WTC11 (cell line): ENCODE measurements around the gene PTPRN2. TPM values are rescaled to one million over a fixed set of nuclear protein-coding genes. Genes with fewer than 3 reads are reported as not detected.

Source experiments
- ATAC-seq: fragments of 200-7000 bp; cut with Tn5 transposase; 2 replicates; pipeline ENCODE4 v1.10.0; 2021; ENCODE audit warnings: mild to moderate bottlenecking, moderate library complexity
- CTCF ChIA-PET: fragments of 300-600 bp; sonication (Branson Sonifier 250); formaldehyde crosslinking; loops from one replicate; lab custom pipeline; 2021; ENCODE audit warnings: antibody characterized with exemption; lab: Charles Lee
- POLR2A ChIA-PET: fragments of 350-600 bp; sonication (Branson Sonifier 250); formaldehyde crosslinking; loops from one replicate; lab custom pipeline; 2021; ENCODE audit warnings: antibody characterized with exemption; lab: Charles Lee
- DNase-seq: peaks from one replicate; pipeline ENCODE4 v3.0.0; 2021; ENCODE audit warnings: low spot score
- H3K27ac Mint-ChIP-seq: 2 replicates; pipeline ENCODE4 v1.8.0; 2021; ENCODE audit warnings: mixed read lengths
- H3K27me3 Mint-ChIP-seq: 2 replicates; pipeline ENCODE4 v1.8.0; 2021; ENCODE audit warnings: low read depth, mild to moderate bottlenecking, moderate library complexity, mixed read lengths
- H3K36me3 Mint-ChIP-seq: 2 replicates; pipeline ENCODE4 v1.8.0; 2021; ENCODE audit warnings: mixed read lengths
- H3K4me1 Mint-ChIP-seq: 2 replicates; pipeline ENCODE4 v1.8.0; 2022; ENCODE audit warnings: mixed read lengths
- H3K4me3 Mint-ChIP-seq: 2 replicates; pipeline ENCODE4 v1.8.0; 2021; ENCODE audit warnings: mild to moderate bottlenecking, moderate library complexity, mixed read lengths
- H3K9me3 Mint-ChIP-seq: 2 replicates; pipeline ENCODE4 v1.8.0; 2021; ENCODE audit warnings: mixed read lengths
- ATF1 ChIP-seq: sonication (generic); formaldehyde crosslinking; IDR thresholded peaks from 2 replicates; pipeline ENCODE4 v1.8.1; 2023; ENCODE audit warnings: mild to moderate bottlenecking, moderate library complexity, missing genetic modification reagents
- ATF3 ChIP-seq: sonication (generic); formaldehyde crosslinking; conservative IDR thresholded peaks from 2 replicates; pipeline ENCODE4 v1.8.1; 2022; ENCODE audit warnings: mild to moderate bottlenecking, missing genetic modification reagents
- E2F4 ChIP-seq: sonication (generic); formaldehyde crosslinking; IDR thresholded peaks from 2 replicates; pipeline ENCODE4 v1.8.1; 2022; ENCODE audit warnings: low read depth, mild to moderate bottlenecking, moderate library complexity, missing genetic modification reagents, borderline replicate concordance
- ELF4 ChIP-seq: sonication (generic); formaldehyde crosslinking; IDR thresholded peaks from 2 replicates; pipeline ENCODE4 v1.8.1; 2022; ENCODE audit warnings: low read depth, mild to moderate bottlenecking, moderate library complexity, missing genetic modification reagents
- ESRRA ChIP-seq: sonication (generic); formaldehyde crosslinking; IDR thresholded peaks from 2 replicates; pipeline ENCODE4 v1.8.1; 2022; ENCODE audit warnings: mild to moderate bottlenecking, missing genetic modification reagents, borderline replicate concordance
- ETV6 ChIP-seq: sonication (generic); formaldehyde crosslinking; IDR thresholded peaks from 2 replicates; pipeline ENCODE4 v1.8.1; 2022; ENCODE audit warnings: mild to moderate bottlenecking, missing genetic modification reagents
- KAT7 ChIP-seq: sonication (generic); formaldehyde crosslinking; IDR thresholded peaks from 2 replicates; pipeline ENCODE4 v1.8.1; 2023; ENCODE audit warnings: missing genetic modification reagents, mild to moderate bottlenecking, borderline replicate concordance
- NFE2L1 ChIP-seq: sonication (generic); formaldehyde crosslinking; IDR thresholded peaks from 2 replicates; pipeline ENCODE4 v1.8.1; 2023; ENCODE audit warnings: missing genetic modification reagents
- PRDM15 ChIP-seq: sonication (generic); formaldehyde crosslinking; IDR thresholded peaks from 2 replicates; pipeline ENCODE4 v1.8.0; 2022; ENCODE audit warnings: missing genetic modification reagents
- RELA ChIP-seq: sonication (generic); formaldehyde crosslinking; IDR thresholded peaks from 2 replicates; pipeline ENCODE4 v1.8.1; 2022; ENCODE audit warnings: missing genetic modification reagents, mild to moderate bottlenecking, borderline replicate concordance
- SOX15 ChIP-seq: fragments of 250-450 bp; sonication (Bioruptor Pico); IDR thresholded peaks from 2 replicates; pipeline ENCODE4 v1.9.0; 2021; ENCODE audit warnings: mild to moderate bottlenecking
- ZMAT4 ChIP-seq: fragments of 250-450 bp; sonication (Bioruptor Pico); IDR thresholded peaks from 2 replicates; pipeline ENCODE4 v1.9.0; 2021; ENCODE audit warnings: mild to moderate bottlenecking
- ZNF121 ChIP-seq: sonication (generic); formaldehyde crosslinking; IDR thresholded peaks from 2 replicates; pipeline ENCODE4 v1.8.0; 2023; ENCODE audit warnings: missing genetic modification reagents
- ZNF263 ChIP-seq: sonication (generic); formaldehyde crosslinking; IDR thresholded peaks from 2 replicates; pipeline ENCODE4 v1.8.1; 2022; ENCODE audit warnings: low read depth, mild to moderate bottlenecking, moderate library complexity, missing genetic modification reagents
- ZNF317 ChIP-seq: sonication (generic); formaldehyde crosslinking; IDR thresholded peaks from 2 replicates; pipeline ENCODE4 v1.8.1; 2023; ENCODE audit warnings: low read depth, mild to moderate bottlenecking, moderate library complexity, missing genetic modification reagents, borderline replicate concordance
- ZNF416 ChIP-seq: fragments of 250-450 bp; sonication (Bioruptor Pico); IDR thresholded peaks from 2 replicates; pipeline ENCODE4 v1.9.0; 2021; ENCODE audit warnings: mild to moderate bottlenecking, inconsistent platforms
- ZNF425 ChIP-seq: fragments of 250-450 bp; sonication (Bioruptor Pico); conservative IDR thresholded peaks from 2 replicates; pipeline ENCODE4 v1.9.0; 2021; ENCODE audit warnings: mild to moderate bottlenecking
- ZNF532 ChIP-seq: fragments of 250-450 bp; sonication (Bioruptor Pico); IDR thresholded peaks from 2 replicates; pipeline ENCODE4 v1.9.0; 2021; ENCODE audit warnings: mild to moderate bottlenecking, borderline replicate concordance
- total RNA-seq: library from RNA; stranded (reverse); gene quantifications from 3 replicates; pipeline ENCODE4 v1.2.3, GENCODE V29; 2021

Gene PTPRN2
- total RNA-seq, 1 experiment from 2014 or later = 4.7 TPM

- Mint-ChIP-seq H3K27ac (no peak overlapping the region), H3K36me3 (peaks cover 32% of the 10 kb centered on the region), H3K4me3 (no peak overlapping the region), H3K27me3 (peaks cover 3% of the 10 kb centered on the region; the same call in 1 of the 2 replicates), H3K4me1 (peaks cover 15% of the 10 kb centered on the region), H3K9me3 (peaks cover 27% of the 10 kb centered on the region)
- POLR2A ChIA-PET = no interaction called here
- TF ChIP-seq SOX15 (CRISPR knock-in tag) (no peak), ZNF121 (CRISPR knock-in tag) (no peak), ZNF317 (no peak), ZNF425 (CRISPR knock-in tag) (no peak), NFE2L1 (CRISPR knock-in tag) (no peak), ETV6 (no peak), PRDM15 (CRISPR knock-in tag) (no peak), ZMAT4 (CRISPR knock-in tag) (no peak)
- CTCF ChIA-PET = no interaction called here
- ATAC-seq (no peak), DNase-seq (no peak)
Observed at GRCh38 chr7:158052381-158053060, 535.1 kb downstream of the PTPRN2 start.

GRCh38 chr7:158051776-158052175 is 535.8 kb downstream of the PTPRN2 start:
- Mint-ChIP-seq H3K27me3 (peaks cover 3% of the 10 kb centered on the region; the same call in 1 of the 2 replicates), H3K4me3 (no peak overlapping the region), H3K9me3 (peaks cover 27% of the 10 kb centered on the region), H3K27ac (no peak overlapping the region), H3K36me3 (peaks cover 32% of the 10 kb centered on the region), H3K4me1 (peaks cover 15% of the 10 kb centered on the region)
- ChIA-PET CTCF (no interaction called here), POLR2A (no interaction called here)
- ATAC-seq = no peak
- DNase-seq = no peak
- no peak for TF ChIP-seq ZNF263 (CRISPR knock-in tag)
- TF ChIP-seq KAT7 (CRISPR knock-in tag) = no peak
- TF ChIP-seq ATF3 (CRISPR knock-in tag) = no peak
- TF ChIP-seq RELA = no peak
- TF ChIP-seq ZNF532 (CRISPR knock-in tag) = no peak
- TF ChIP-seq NFE2L1 (CRISPR knock-in tag) = no peak
- TF ChIP-seq ESRRA (CRISPR knock-in tag) = no peak
- TF ChIP-seq ELF4 = no peak
- no peak for TF ChIP-seq PRDM15 (CRISPR knock-in tag)
- TF ChIP-seq E2F4 = no peak
- TF ChIP-seq ATF1 (CRISPR knock-in tag) = no peak
- TF ChIP-seq ZNF416 (CRISPR knock-in tag) = no peak
